ENCODE data around the gene HELT.
"Not testable (repeated sequence)": the region's sequence is repeated elsewhere in the genome, so short reads cannot be mapped to it uniquely, and the experiment has no call there.

The HELT gene

DNA sequence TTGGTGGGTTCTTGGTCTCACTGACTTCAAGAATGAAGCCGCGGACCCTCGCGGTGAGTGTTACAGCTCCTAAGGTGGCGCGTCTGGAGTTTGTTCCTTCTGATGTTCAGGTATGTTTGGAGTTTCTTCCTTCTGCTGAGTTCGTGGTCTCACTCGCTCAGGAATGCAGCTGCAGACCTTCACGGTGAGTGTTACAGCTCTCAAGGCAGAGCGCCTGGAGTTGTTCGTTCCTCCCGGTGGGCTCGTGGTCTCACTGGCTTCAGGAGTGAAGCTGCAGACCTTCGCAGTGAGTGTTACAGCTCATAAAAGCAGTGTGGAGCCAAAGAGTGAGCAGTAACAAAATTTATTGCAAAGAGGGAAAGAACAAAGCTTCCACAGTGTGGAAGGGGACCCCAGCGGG lies 29.0 kb upstream of the HELT start:
- not testable (repeated sequence) for H3K4me1 ChIP-seq (ENCODE audit: control insufficient read depth in 1 of 2, insufficient read depth in 2 of 2, low read length in 2 of 2); H2AFZ ChIP-seq (ENCODE audit: insufficient read depth, low read length, poor library complexity); H3K9ac ChIP-seq (ENCODE audit: low read length); DNase-seq; H4K8ac ChIP-seq (ENCODE audit: low read depth, low read length); H3K79me2 ChIP-seq (ENCODE audit: control insufficient read depth, insufficient read depth, low read length, poor library complexity); H3K4me3 ChIP-seq (ENCODE audit: low read depth, low read length); H4K12ac ChIP-seq (ENCODE audit: low read depth, low read length); H3K4me2 ChIP-seq (ENCODE audit: low read length); H2BK5ac ChIP-seq (ENCODE audit: low read depth, low read length, poor library complexity); H3K36me3 ChIP-seq (ENCODE audit: control insufficient read depth in 1 of 2, insufficient read depth in 2 of 2, low read length in 2 of 2); H3K14ac ChIP-seq (ENCODE audit: low read length); H3K18ac ChIP-seq (ENCODE audit: low read length); H3K79me1 ChIP-seq (ENCODE audit: low read length); H2BK12ac ChIP-seq (ENCODE audit: low read length); H2BK120ac ChIP-seq (ENCODE audit: insufficient read depth, low read length, poor library complexity); H2AK5ac ChIP-seq (ENCODE audit: low read length); H3K23ac ChIP-seq (ENCODE audit: low read length); H3K27ac ChIP-seq (ENCODE audit: low read depth, low read length); H4K91ac ChIP-seq (ENCODE audit: low read depth, low read length); H3K4ac ChIP-seq (ENCODE audit: low read depth, low read length); H3K27me3 ChIP-seq (ENCODE audit: insufficient read depth, low read length)
- peaks cover 10% of the 10 kb centered on the region for H3K9me3 ChIP-seq (ENCODE audit: insufficient read depth, low read depth, low read length)
- no CpG with 5 or more reads among the region's 15 CpGs for WGBS (ENCODE audit: extremely low coverage, insufficient coverage, insufficient read length)

GRCh38 chr4:184990131-184990530 lies 28.2 kb upstream of the HELT start:
- not testable (repeated sequence) for DNase-seq; H3K4me2 ChIP-seq (ENCODE audit: low read length); H3K27ac ChIP-seq (ENCODE audit: low read depth, low read length); H3K36me3 ChIP-seq (ENCODE audit: control insufficient read depth in 1 of 2, insufficient read depth in 2 of 2, low read length in 2 of 2); H3K79me2 ChIP-seq (ENCODE audit: control insufficient read depth, insufficient read depth, low read length, poor library complexity); H3K27me3 ChIP-seq (ENCODE audit: insufficient read depth, low read length); H3K14ac ChIP-seq (ENCODE audit: low read length); H4K12ac ChIP-seq (ENCODE audit: low read depth, low read length); H2BK120ac ChIP-seq (ENCODE audit: insufficient read depth, low read length, poor library complexity); H3K23ac ChIP-seq (ENCODE audit: low read length); H3K79me1 ChIP-seq (ENCODE audit: low read length); H2AK5ac ChIP-seq (ENCODE audit: low read length); H4K8ac ChIP-seq (ENCODE audit: low read depth, low read length); H3K4me3 ChIP-seq (ENCODE audit: low read depth, low read length); H4K91ac ChIP-seq (ENCODE audit: low read depth, low read length); H3K18ac ChIP-seq (ENCODE audit: low read length); H2BK12ac ChIP-seq (ENCODE audit: low read length); H3K9ac ChIP-seq (ENCODE audit: low read length); H3K4me1 ChIP-seq (ENCODE audit: control insufficient read depth in 1 of 2, insufficient read depth in 2 of 2, low read length in 2 of 2); H2AFZ ChIP-seq (ENCODE audit: insufficient read depth, low read length, poor library complexity); H3K4ac ChIP-seq (ENCODE audit: low read depth, low read length); H2BK5ac ChIP-seq (ENCODE audit: low read depth, low read length, poor library complexity)
- H3K9me3 ChIP-seq (ENCODE audit: insufficient read depth, low read depth, low read length): peaks cover 10% of the 10 kb centered on the region
- WGBS (ENCODE audit: extremely low coverage, insufficient coverage, insufficient read length): no CpG with 5 or more reads among the region's 34 CpGs

- H2BK5ac ChIP-seq (ENCODE audit: low read depth, low read length, poor library complexity): no peak overlapping the region
- H3K36me3 ChIP-seq (ENCODE audit: control insufficient read depth in 1 of 2, insufficient read depth in 2 of 2, low read length in 2 of 2): no peaks in the 10 kb centered on the region
- no peaks in the 10 kb centered on the region for H3K27me3 ChIP-seq (ENCODE audit: insufficient read depth, low read length)
- H4K12ac ChIP-seq (ENCODE audit: low read depth, low read length): no peak overlapping the region
- H2AFZ ChIP-seq (ENCODE audit: insufficient read depth, low read length, poor library complexity): no peak overlapping the region
- no peak overlapping the region for H3K23ac ChIP-seq (ENCODE audit: low read length)
- no peak for DNase-seq
- no peak overlapping the region for H3K4me3 ChIP-seq (ENCODE audit: low read depth, low read length)
- no peak overlapping the region for H4K8ac ChIP-seq (ENCODE audit: low read depth, low read length)
- no peak overlapping the region for H2BK12ac ChIP-seq (ENCODE audit: low read length)
- H3K4me1 ChIP-seq (ENCODE audit: control insufficient read depth in 1 of 2, insufficient read depth in 2 of 2, low read length in 2 of 2): peaks cover 0 to 3% of the 10 kb centered on the region in 2 experiments
- no peak overlapping the region for H3K9ac ChIP-seq (ENCODE audit: low read length)
- H3K9me3 ChIP-seq (ENCODE audit: insufficient read depth, low read depth, low read length): peaks cover 10% of the 10 kb centered on the region
- no peak overlapping the region for H3K27ac ChIP-seq (ENCODE audit: low read depth, low read length)
- H4K91ac ChIP-seq (ENCODE audit: low read depth, low read length): no peak overlapping the region
- H2BK120ac ChIP-seq (ENCODE audit: insufficient read depth, low read length, poor library complexity): no peak overlapping the region
- H2AK5ac ChIP-seq (ENCODE audit: low read length): no peak overlapping the region
- H3K14ac ChIP-seq (ENCODE audit: low read length): no peak overlapping the region
- H3K4me2 ChIP-seq (ENCODE audit: low read length): no peak overlapping the region
- no peak overlapping the region for H3K4ac ChIP-seq (ENCODE audit: low read depth, low read length)
- no peaks in the 10 kb centered on the region for H3K79me1 ChIP-seq (ENCODE audit: low read length)
- no CpG with 5 or more reads among the region's 6 CpGs for WGBS (ENCODE audit: extremely low coverage, insufficient coverage, insufficient read length)
- no peaks in the 10 kb centered on the region for H3K79me2 ChIP-seq (ENCODE audit: control insufficient read depth, insufficient read depth, low read length, poor library complexity)
- no peak overlapping the region for H3K18ac ChIP-seq (ENCODE audit: low read length)
Measured at GRCh38 chr4:184991860-184992259, 26.4 kb upstream of the HELT start.

- Histone ChIP-seq H3K4me2 (ENCODE audit: low read length) (no peak overlapping the region), H4K12ac (ENCODE audit: low read depth, low read length) (no peak overlapping the region), H2BK12ac (ENCODE audit: low read length) (no peak overlapping the region), H3K4ac (ENCODE audit: low read depth, low read length) (no peak overlapping the region), H4K91ac (ENCODE audit: low read depth, low read length) (no peak overlapping the region), H3K14ac (ENCODE audit: low read length) (no peak overlapping the region), H3K27me3 (ENCODE audit: insufficient read depth, low read length) (no peaks in the 10 kb centered on the region), H3K18ac (ENCODE audit: low read length) (no peak overlapping the region), H3K79me1 (ENCODE audit: low read length) (no peaks in the 10 kb centered on the region), H2BK5ac (ENCODE audit: low read depth, low read length, poor library complexity) (no peak overlapping the region), H4K8ac (ENCODE audit: low read depth, low read length) (no peak overlapping the region), H3K9ac (ENCODE audit: low read length) (no peak overlapping the region), H3K4me1 (ENCODE audit: control insufficient read depth in 1 of 2, insufficient read depth in 2 of 2, low read length in 2 of 2) (peaks cover 0 to 3% of the 10 kb centered on the region in 2 experiments), H3K9me3 (ENCODE audit: insufficient read depth, low read depth, low read length) (peaks cover 9% of the 10 kb centered on the region), H3K79me2 (ENCODE audit: control insufficient read depth, insufficient read depth, low read length, poor library complexity) (no peaks in the 10 kb centered on the region), H3K4me3 (ENCODE audit: low read depth, low read length) (no peak overlapping the region), H3K27ac (ENCODE audit: low read depth, low read length) (no peak overlapping the region), H2BK120ac (ENCODE audit: insufficient read depth, low read length, poor library complexity) (no peak overlapping the region), H2AK5ac (ENCODE audit: low read length) (no peak overlapping the region), H3K23ac (ENCODE audit: low read length) (no peak overlapping the region), H2AFZ (ENCODE audit: insufficient read depth, low read length, poor library complexity) (no peak overlapping the region), H3K36me3 (ENCODE audit: control insufficient read depth in 1 of 2, insufficient read depth in 2 of 2, low read length in 2 of 2) (no peaks in the 10 kb centered on the region)
- DNase-seq: no peak
- no CpG with 5 or more reads among the region's 15 CpGs for WGBS (ENCODE audit: extremely low coverage, insufficient coverage, insufficient read length)
Measured at GRCh38 chr4:184992422-184992821, 25.9 kb upstream of the HELT start.
